ENCODE data around the gene ASCC2. TPM values are rescaled to one million over a fixed set of nuclear protein-coding genes. Genes with fewer than 3 reads are reported as not detected.
"Not testable (repeated sequence)": the region's sequence is repeated elsewhere in the genome, so short reads cannot be mapped to it uniquely, and the experiment has no call there.

ASCC2 gene
- polyA plus RNA-seq, 1 donor, result 44.0 TPM

DNA sequence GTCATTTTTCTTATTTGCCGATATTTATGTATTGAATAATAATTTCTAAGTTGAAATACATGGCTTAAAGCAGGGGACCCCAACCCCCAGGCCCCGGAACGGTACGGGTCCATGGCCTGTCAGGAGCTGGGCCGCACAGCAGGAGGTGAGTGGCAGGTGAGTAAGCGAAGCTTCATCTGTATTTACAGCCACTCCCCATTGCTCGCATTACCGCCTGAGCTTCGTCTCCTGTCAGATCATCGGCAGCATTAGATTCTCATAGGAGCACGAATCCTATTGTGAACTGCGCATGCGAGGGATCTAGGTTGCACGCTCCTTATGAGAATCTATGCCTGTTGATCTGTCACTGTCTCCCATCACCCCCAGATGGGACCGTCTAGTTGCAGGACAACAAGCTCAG, 75.8 kb downstream of the ASCC2 start:
- WGBS (ENCODE audit: insufficient coverage, low lambda C conversion rate), result 100% methylated on average over 1 of the region's 15 CpGs
- no peaks in the 10 kb centered on the region for H3K9me3 ChIP-seq (ENCODE audit: control insufficient read depth, low read depth, low read length)
- H3K27me3 ChIP-seq (ENCODE audit: control insufficient read depth, insufficient read depth, low read length), result no peaks in the 10 kb centered on the region
- no peaks in the 10 kb centered on the region for H3K36me3 ChIP-seq (ENCODE audit: control insufficient read depth, insufficient read depth, low read length)
- no peak overlapping the region for H3K4me3 ChIP-seq (ENCODE audit: low read length)
- peaks cover 8% of the 10 kb centered on the region for H3K4me1 ChIP-seq (ENCODE audit: control insufficient read depth, insufficient read depth, low read length)
- H3K27ac ChIP-seq (ENCODE audit: low read length), result no peak overlapping the region
- DNase-seq, result no peak

DNA sequence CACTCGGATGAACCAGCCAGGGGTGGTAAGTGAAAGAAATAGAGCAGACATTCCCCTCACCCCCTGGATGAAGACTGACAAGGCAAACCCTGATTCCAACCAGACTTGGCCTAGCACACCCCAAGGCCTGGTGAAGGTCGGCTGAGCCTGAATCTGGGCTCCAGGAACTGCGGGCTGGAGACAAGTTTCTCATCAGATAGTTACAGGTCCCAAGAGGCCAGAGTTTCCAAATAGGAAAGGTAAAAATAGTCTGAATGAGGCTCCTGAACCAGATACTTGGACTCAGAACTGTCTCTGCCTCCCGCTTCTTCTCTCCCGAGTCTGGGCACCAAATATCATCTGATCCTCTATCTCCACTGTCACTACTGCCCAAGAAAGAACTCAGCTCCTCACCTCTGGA, 79.1 kb downstream of the ASCC2 start:
- Histone ChIP-seq H3K27ac (ENCODE audit: low read length) (no peak overlapping the region), H3K36me3 (ENCODE audit: control insufficient read depth, insufficient read depth, low read length) (no peaks in the 10 kb centered on the region), H3K4me1 (ENCODE audit: control insufficient read depth, insufficient read depth, low read length) (no peaks in the 10 kb centered on the region), H3K9me3 (ENCODE audit: control insufficient read depth, low read depth, low read length) (no peaks in the 10 kb centered on the region), H3K4me3 (ENCODE audit: low read length) (no peak overlapping the region), H3K27me3 (ENCODE audit: control insufficient read depth, insufficient read depth, low read length) (no peaks in the 10 kb centered on the region)
- DNase-seq, result no peak
- no CpG with 5 or more reads among the region's 5 CpGs for WGBS (ENCODE audit: insufficient coverage, low lambda C conversion rate)

DNA sequence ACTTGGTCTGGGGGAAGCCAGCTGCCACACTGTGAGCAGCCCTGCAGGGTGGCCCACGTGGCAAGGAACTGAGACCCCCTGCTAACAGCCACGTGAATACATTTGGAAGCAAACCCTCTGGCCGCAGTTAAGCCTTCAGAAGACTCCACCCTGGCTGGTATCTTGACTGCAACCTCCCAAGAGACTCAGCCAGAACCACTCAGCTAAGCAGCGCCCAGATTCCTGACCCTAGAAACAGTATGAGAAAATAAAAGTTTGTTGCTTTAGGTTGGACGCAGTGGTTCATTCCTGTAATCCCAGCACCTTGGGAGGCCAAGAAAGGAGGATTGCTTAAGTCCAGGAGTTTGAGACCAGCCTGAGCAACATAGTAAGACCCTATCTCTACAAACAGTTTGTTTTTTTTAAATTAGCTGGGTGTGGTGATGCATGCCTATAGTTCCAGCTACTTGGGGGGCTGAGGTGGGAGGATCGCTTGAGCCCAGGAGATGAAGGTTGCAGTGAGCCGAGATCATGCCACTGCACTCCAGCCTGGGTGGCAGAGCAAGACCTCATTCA, 79.9 kb downstream of the ASCC2 start:
- Histone ChIP-seq H3K9me3 (ENCODE audit: control insufficient read depth, low read depth, low read length) (no peaks in the 10 kb centered on the region), H3K27me3 (ENCODE audit: control insufficient read depth, insufficient read depth, low read length) (no peaks in the 10 kb centered on the region), H3K27ac (ENCODE audit: low read length) (no peak overlapping the region), H3K4me3 (ENCODE audit: low read length) (no peak overlapping the region), H3K4me1 (ENCODE audit: control insufficient read depth, insufficient read depth, low read length) (no peaks in the 10 kb centered on the region), H3K36me3 (ENCODE audit: control insufficient read depth, insufficient read depth, low read length) (no peaks in the 10 kb centered on the region)
- no peak for DNase-seq
- WGBS (ENCODE audit: insufficient coverage, low lambda C conversion rate), result no CpG with 5 or more reads among the region's 7 CpGs

DNA sequence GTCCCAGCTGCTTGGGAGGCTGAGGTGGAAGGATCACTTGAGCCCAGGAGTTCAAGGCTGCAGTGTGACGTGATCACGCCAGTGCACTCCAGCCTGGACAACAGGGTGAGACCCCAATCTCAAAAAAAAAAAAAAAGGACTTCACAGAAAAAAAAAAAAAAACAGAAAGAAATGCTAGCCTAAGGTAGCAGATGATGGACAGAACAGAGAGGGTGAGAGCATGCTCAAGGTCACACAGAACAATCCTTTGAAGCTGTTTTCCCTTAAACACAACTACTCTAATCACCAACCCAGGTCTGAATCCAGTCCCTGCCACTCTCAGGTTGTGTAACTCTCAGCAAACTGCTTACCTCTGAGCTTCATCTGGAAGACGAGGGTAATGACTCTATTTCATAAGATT, 81.0 kb downstream of the ASCC2 start:
- no peak overlapping the region for H3K4me3 ChIP-seq (ENCODE audit: low read length)
- H3K4me1 ChIP-seq (ENCODE audit: control insufficient read depth, insufficient read depth, low read length), result no peaks in the 10 kb centered on the region
- WGBS (ENCODE audit: insufficient coverage, low lambda C conversion rate), result no CpG with 5 or more reads among the region's 3 CpGs
- no peak for DNase-seq
- no peaks in the 10 kb centered on the region for H3K27me3 ChIP-seq (ENCODE audit: control insufficient read depth, insufficient read depth, low read length)
- H3K9me3 ChIP-seq (ENCODE audit: control insufficient read depth, low read depth, low read length), result no peaks in the 10 kb centered on the region
- no peak overlapping the region for H3K27ac ChIP-seq (ENCODE audit: low read length)
- peaks cover 2% of the 10 kb centered on the region for H3K36me3 ChIP-seq (ENCODE audit: control insufficient read depth, insufficient read depth, low read length)

DNA sequence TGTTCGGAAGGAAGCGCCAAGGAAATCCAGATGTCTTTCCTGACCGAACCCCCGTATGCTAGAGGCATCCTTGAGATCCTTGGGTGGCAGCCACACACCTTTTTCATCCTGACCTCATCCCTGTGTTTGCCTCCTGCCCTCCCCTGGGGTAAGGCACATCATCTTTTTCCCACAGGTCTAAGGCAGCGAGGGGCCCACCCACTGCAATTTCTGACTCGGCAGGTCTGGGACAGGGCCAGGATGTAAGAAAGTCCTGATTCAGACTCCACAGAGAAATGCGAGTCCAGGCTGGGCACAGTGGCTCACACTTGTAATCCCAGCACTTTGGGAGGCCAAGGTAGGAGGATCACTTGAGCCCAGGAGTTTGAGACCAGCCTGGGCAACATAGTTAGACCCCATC, 81.7 kb downstream of the ASCC2 start:
- whole genome bisulfite sequencing (ENCODE audit: insufficient coverage, low lambda C conversion rate), result no CpG with 5 or more reads among the region's 7 CpGs
- H3K4me3 ChIP-seq (ENCODE audit: low read length), result no peak overlapping the region
- H3K4me1 ChIP-seq (ENCODE audit: control insufficient read depth, insufficient read depth, low read length), result no peaks in the 10 kb centered on the region
- DNase-seq, result no peak
- no peaks in the 10 kb centered on the region for H3K27me3 ChIP-seq (ENCODE audit: control insufficient read depth, insufficient read depth, low read length)
- no peaks in the 10 kb centered on the region for H3K9me3 ChIP-seq (ENCODE audit: control insufficient read depth, low read depth, low read length)
- H3K36me3 ChIP-seq (ENCODE audit: control insufficient read depth, insufficient read depth, low read length), result peaks cover 5% of the 10 kb centered on the region
- H3K27ac ChIP-seq (ENCODE audit: low read length), result no peak overlapping the region

DNA sequence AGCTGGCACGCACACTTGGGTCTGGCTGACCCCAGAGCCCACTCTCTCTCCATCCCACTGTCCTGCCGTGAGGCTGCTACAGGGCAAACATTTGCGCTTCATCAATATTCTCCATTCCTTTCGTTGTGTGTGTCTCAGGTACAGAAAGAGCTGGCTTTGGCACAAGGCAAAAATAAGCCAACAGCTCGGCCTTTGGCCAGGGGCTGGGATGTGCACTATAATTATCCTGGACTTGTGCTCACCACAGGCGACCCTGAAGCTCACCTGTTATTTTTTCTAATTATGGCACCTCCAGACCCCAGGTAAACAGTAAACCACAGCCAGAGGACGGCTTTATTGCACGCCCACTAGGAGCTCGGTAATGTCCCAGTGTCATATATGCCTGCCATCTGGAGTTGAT, 82.2 kb downstream of the ASCC2 start:
- WGBS (ENCODE audit: insufficient coverage, low lambda C conversion rate), result 40% methylated on average over 1 of the region's 9 CpGs
- H3K9me3 ChIP-seq (ENCODE audit: control insufficient read depth, low read depth, low read length), result no peaks in the 10 kb centered on the region
- H3K27me3 ChIP-seq (ENCODE audit: control insufficient read depth, insufficient read depth, low read length), result no peaks in the 10 kb centered on the region
- no peaks in the 10 kb centered on the region for H3K4me1 ChIP-seq (ENCODE audit: control insufficient read depth, insufficient read depth, low read length)
- H3K36me3 ChIP-seq (ENCODE audit: control insufficient read depth, insufficient read depth, low read length), result peaks cover 5% of the 10 kb centered on the region
- no peak overlapping the region for H3K27ac ChIP-seq (ENCODE audit: low read length)
- H3K4me3 ChIP-seq (ENCODE audit: low read length), result no peak overlapping the region
- DNase-seq, result no peak

DNA sequence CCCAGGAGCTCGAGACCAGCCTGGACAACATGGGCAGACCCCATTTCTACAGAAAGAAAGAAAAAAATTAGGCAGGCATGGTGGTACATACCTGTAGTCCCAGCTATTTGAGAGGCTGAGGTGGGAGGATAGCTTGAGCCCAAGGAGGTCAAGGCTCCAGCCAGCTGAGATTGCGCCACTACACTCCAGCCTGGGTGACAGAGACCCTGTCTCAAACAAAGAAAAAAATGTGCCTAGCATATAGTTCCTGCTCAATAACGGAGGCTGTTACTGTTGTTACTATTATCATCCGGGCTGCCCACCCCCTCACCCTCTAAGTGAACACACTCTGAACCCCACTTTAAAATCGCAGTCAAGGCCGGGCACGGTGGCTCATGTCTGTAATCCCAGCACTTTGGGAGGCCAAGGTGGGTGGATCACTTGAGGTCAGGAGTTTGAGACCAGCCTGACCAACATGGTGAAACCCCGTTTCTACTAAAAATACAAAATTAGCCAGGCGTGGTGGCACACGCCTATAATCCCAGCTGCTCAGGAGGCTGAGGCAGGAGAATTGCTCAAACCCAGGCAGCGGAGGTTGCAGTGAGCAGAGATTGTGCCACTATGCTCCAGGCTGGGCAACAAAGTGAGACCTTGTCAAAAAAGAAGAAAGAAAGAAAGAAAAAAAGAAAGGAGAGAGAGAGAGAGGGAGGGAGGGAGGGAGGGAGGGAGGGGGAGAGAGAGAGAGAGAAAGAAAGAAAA, 83.2 kb downstream of the ASCC2 start:
- not testable (repeated sequence) for H3K4me1 ChIP-seq (ENCODE audit: control insufficient read depth, insufficient read depth, low read length); H3K9me3 ChIP-seq (ENCODE audit: control insufficient read depth, low read depth, low read length); DNase-seq; H3K27me3 ChIP-seq (ENCODE audit: control insufficient read depth, insufficient read depth, low read length); H3K4me3 ChIP-seq (ENCODE audit: low read length); H3K27ac ChIP-seq (ENCODE audit: low read length); H3K36me3 ChIP-seq (ENCODE audit: control insufficient read depth, insufficient read depth, low read length)
- 100% methylated on average over 1 of the region's 11 CpGs for WGBS (ENCODE audit: insufficient coverage, low lambda C conversion rate)

DNA sequence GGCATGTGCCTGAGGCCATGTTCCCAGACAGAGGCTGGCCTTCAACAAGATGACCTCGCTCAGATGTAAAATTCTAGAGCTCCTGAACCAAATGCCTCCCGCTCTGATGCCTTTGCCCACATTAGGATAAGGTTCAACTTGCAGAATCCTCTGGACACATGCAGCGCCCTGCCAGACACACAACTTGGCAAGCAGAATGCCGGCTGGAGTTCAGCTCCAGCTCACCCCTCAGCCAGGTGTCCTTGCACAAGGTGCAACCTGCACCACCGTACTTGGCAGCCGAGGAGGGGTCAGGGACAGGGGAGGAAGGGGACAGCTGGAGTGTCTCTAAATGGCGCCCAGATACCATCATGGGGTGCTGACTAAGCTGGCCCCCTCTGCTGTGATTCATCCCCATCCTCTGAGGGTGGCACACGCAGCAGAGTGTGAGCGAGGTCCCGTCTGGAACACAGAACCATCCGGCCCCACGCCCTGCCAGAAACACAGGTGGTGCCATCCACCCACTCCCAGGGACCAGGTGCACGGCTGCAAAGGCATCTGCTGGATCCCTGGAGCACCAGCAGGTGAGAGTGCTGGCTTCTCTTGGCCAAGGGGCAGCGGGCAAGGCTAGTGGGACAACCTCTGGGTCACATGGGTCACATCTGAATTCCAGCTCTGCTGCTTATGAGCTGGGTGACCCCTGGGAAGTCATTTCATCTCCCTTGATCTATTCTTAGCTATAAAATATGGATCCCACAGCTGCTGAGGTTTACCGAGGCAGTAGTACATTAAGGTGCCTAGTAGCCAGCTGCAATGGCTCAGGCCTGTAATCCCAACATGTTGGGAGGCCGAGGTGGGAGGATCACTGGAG, 84.0 kb downstream of the ASCC2 start:
- Histone ChIP-seq H3K9me3 (ENCODE audit: control insufficient read depth, low read depth, low read length) (no peaks in the 10 kb centered on the region), H3K4me3 (ENCODE audit: low read length) (no peak overlapping the region), H3K36me3 (ENCODE audit: control insufficient read depth, insufficient read depth, low read length) (peaks cover 8% of the 10 kb centered on the region), H3K27me3 (ENCODE audit: control insufficient read depth, insufficient read depth, low read length) (no peaks in the 10 kb centered on the region), H3K27ac (ENCODE audit: low read length) (no peak overlapping the region), H3K4me1 (ENCODE audit: control insufficient read depth, insufficient read depth, low read length) (no peaks in the 10 kb centered on the region)
- no CpG with 5 or more reads among the region's 16 CpGs for WGBS (ENCODE audit: insufficient coverage, low lambda C conversion rate)
- no peak for DNase-seq

DNA sequence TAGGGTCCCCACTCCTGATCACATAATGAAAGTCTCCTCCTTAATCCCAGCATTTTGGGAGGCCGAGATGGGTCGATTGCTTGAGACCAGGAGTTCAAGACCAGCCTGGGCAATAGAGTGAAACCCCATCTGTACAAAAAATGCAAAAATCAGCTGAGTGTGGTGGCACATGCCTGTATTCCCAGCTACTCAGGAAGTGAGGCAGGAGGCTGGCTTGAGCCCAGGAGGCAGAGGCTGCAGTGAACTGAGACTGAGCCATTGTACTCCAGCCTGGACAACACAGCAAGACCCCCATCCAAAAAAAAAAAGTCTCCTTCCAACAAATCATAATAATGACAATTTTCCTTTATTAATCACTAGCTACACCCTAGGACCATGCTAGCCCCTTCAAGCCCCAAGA, 86.4 kb downstream of the ASCC2 start:
- no peaks in the 10 kb centered on the region for H3K9me3 ChIP-seq (ENCODE audit: control insufficient read depth, low read depth, low read length)
- no peak overlapping the region for H3K27ac ChIP-seq (ENCODE audit: low read length)
- peaks cover 26% of the 10 kb centered on the region for H3K36me3 ChIP-seq (ENCODE audit: control insufficient read depth, insufficient read depth, low read length)
- DNase-seq, result no peak
- no CpG with 5 or more reads among the region's 2 CpGs for WGBS (ENCODE audit: insufficient coverage, low lambda C conversion rate)
- no peaks in the 10 kb centered on the region for H3K4me1 ChIP-seq (ENCODE audit: control insufficient read depth, insufficient read depth, low read length)
- no peak overlapping the region for H3K4me3 ChIP-seq (ENCODE audit: low read length)
- H3K27me3 ChIP-seq (ENCODE audit: control insufficient read depth, insufficient read depth, low read length), result no peaks in the 10 kb centered on the region

DNA sequence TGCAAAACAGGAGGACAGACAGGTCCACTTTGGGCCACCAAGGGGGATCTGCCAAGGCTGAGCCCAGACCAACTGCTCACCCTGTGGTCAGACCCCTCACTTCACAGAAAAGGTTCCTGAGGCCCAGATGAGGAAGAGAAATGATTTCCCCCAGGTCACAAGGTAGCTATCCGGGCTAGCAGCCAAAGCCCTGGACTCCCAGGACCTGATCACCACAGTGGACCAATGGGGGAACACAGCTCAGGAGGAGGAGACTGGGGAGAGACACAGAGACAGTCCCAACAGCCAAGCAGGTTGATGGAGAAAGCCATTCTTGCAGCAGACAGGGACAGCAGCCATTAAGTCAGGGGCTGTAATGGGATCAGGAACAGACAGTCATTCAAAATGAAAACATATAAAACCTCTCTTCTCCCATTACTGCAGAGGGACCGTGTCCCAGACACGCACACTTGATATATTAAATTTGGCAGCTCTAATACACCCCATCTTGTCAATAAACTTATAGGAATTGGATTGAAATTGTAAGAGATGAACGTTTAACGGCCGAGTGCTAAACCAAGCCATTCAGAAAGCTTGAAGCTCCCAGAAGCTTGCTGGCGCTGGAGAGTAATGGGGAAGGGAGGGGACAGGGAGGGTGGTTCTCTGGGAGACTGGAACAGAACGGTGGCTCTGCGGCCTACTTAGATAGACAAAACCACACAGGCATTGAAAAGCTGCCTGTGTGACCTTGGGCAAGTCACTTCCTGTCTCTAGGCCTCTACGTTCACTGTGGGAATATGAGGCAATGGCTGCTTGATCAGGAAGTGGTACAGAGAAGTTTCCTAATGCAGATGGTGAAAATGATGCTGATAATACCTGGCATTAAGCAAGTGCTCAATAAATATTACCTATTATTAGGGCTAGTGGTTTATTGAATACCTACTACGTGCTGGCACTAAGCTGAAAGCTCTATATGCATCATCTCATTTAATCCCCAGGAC, 87.2 kb downstream of the ASCC2 start:
- Histone ChIP-seq H3K9me3 (ENCODE audit: control insufficient read depth, low read depth, low read length) (no peaks in the 10 kb centered on the region), H3K4me1 (ENCODE audit: control insufficient read depth, insufficient read depth, low read length) (no peaks in the 10 kb centered on the region), H3K4me3 (ENCODE audit: low read length) (no peak overlapping the region), H3K27me3 (ENCODE audit: control insufficient read depth, insufficient read depth, low read length) (no peaks in the 10 kb centered on the region), H3K27ac (ENCODE audit: low read length) (no peak overlapping the region), H3K36me3 (ENCODE audit: control insufficient read depth, insufficient read depth, low read length) (peaks cover 30% of the 10 kb centered on the region)
- no peak for DNase-seq
- no CpG with 5 or more reads among the region's 11 CpGs for WGBS (ENCODE audit: insufficient coverage, low lambda C conversion rate)

All from large intestine (tissue), 3 donors.